Activated naive CD8-positive, alpha-beta T cell treated with anti-CD3 and anti-CD28 coated beads, Interleukin-2, amount 50 U/mL, for 16 hours (primary cell): ENCODE measurements around the gene TPRA1.

Experiments
- DNase-seq: peaks from one replicate; pipeline ENCODE4 v3.0.0-alpha.2; 2020; ENCODE audit warnings: low read depth, low spot score

The TPRA1 gene

GRCh38 chr3:127560051-127560787, 30.3 kb downstream of the TPRA1 start:
- DNase-seq: no peak

- no peak for DNase-seq
Measured at GRCh38 chr3:127556565-127556964, 34.0 kb downstream of the TPRA1 start.

DNA sequence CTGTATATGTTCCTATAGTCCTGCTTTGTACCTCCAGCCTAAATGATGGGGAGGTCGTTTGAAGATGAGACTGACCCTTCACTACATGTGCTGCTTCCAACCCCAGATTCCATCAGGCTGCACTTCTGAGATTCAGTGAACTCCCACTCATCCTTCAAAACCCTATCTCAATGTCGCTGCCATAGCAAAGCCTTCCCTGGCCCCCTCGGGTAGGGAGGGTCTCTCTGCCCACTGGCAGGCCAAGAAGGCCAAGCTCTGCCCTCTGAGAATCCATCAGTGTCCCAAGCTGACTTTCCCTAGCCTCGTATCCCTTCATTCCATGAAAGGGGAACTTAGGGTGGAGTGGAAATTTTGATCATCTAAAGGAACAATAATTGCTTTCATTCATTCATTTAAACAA, 35.4 kb downstream of the TPRA1 start:
- DNase-seq: no peak

DNA sequence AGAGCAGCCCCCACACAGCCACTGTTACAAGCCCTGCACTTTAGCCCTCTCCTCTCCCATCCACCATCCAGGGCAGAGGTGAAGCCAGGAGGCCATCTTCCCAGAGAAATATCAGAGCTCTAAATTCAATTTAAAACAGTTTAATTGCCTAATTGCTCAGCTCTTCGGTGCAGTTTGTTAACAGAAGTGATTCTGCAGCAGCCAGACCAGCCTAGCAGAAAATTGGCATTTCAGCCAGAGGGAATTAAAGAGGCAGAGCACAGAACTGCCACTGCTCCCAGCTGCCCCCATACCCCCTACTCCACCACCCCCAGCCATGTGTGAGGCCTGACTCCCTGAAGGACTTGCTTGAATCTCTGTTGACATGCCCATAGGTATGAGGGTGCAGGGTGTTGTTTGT, 38.5 kb downstream of the TPRA1 start:
- DNase-seq: no peak

- no peak for DNase-seq
Measured at GRCh38 chr3:127551178-127551577, 39.4 kb downstream of the TPRA1 start.

- no peak for DNase-seq
Measured at GRCh38 chr3:127550468-127551157, 39.9 kb downstream of the TPRA1 start.

DNA sequence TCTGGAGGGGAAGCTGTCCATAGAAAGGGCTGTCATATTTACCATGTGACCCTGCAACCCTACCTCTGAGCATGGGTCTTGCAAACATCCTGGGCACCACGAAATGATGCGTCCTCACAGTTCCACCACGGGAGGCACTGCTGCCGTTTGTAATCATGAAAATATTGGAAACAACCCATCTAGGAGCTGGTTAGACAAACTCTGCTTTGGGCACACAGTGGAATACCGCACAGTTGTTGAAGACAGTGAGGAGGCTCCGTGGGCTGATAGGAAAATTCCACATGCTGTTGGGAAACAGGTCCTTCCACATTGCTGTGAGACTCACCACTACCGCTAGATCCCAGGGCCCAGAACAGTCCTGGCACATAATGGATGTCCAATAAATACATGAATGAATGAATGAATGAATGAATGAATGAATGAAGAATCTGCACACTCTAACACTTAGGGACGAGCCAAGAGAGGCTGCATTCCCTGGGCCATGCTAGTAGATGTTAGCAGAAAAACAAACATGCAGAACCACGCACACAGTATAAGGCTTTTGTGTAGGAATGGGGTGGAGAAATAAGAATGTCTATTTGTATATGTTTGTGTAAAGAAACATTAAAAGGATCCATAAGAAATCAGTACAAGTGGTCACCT, 40.6 kb downstream of the TPRA1 start:
- DNase-seq: no peak

- peak; percentile 47 for DNase-seq
Measured at GRCh38 chr3:127547761-127548605, 42.5 kb downstream of the TPRA1 start.

DNA sequence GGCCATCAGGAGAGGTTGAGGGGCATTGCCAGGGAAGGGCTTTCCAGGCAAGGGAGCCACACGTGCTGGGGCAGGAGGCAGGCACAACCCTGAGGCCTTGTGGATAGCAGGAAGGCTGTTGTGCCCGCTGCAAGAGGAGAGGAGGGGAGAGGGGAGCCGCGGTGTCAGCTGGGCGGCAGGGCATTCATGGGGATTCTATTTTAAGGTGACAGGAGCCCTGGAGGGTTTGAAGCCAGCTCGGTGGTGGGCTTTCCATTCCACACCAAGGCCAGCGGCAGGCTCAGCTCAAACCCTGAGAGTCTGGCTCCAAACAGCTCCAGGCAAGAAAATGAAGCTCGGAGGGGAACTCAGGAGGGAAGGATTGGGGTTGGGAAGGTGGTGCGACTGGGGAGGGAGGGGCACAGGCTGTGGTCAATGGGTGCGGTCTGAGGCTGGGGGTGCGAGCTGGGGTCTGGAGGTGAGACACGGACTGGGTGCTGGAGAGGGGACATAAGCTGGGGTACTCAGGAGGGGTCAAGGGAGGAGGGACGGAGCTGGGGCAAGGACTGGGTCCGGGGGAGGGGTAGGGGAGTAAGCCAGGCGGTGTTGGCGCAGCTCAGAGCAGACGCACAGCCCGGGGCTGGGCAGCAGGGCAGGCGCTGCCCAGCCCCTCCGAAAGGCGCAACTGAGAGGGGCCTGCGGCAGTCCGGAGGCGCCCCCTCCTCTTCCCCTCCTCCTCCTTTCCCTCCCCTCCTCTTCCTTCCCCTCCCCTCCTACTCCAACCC, 43.4 kb downstream of the TPRA1 start:
- no peak for DNase-seq

- DNase-seq: no peak
Measured at GRCh38 chr3:127546554-127546953, 44.0 kb downstream of the TPRA1 start.

DNA sequence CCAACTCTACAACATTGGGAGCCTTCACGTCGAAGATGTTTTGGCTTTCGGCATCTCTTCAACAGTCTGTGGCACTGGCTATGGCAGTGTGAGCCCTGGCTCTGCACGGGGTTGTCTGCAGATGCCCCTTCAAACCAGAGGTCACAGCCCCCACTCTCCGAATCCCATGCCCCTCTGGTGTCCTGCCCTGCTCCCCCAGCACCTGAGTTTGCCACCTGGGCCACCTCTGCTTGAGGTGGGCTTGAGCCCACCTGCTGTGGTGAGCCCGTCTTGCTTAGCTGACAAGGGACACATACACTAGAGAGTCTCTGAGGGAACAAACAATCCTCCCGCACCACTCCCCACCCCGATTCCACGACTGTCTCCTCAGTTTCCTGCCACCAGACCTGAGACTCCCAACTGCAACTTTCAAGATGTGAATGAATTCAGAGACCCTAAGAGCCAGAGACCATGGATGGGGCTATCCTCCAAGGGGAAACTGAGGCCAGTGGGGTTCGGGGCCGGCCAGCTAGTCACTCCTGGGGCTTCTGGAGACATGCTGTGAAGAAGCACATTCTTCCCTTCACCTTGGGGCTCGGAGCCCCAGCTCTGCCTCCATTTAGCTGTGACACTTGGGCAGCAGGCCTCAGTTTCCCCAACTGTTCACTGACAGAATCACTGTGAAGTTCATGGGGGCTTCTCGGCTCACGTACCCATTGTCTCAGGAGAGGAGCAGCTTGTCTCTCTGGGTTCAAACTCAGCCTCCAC, 44.6 kb downstream of the TPRA1 start:
- no peak for DNase-seq

DNA sequence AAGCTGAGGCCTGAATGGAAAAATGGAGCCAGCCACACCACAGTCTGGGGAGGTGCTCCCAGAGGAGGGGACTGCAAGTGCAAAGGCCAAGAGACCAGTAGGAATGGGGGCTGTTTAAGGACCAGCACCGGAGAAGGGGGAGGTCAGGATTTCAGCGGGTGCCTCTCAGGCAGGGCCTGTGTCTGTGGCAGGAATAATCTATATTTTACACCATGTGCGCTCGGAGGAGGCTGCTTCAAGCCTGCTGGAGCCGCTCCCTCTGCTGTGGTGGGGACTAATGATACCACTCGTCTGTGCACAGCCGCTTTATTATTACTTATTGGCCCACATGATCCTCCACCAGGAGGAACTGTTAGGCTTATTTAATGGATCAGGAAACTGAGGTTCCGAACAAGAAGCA, 45.3 kb downstream of the TPRA1 start:
- no peak for DNase-seq

- no peak for DNase-seq
Measured at GRCh38 chr3:127544803-127545201, 45.7 kb downstream of the TPRA1 start.

- peak; percentile 42 for DNase-seq
Measured at GRCh38 chr3:127544192-127544802, 46.2 kb downstream of the TPRA1 start.

DNA sequence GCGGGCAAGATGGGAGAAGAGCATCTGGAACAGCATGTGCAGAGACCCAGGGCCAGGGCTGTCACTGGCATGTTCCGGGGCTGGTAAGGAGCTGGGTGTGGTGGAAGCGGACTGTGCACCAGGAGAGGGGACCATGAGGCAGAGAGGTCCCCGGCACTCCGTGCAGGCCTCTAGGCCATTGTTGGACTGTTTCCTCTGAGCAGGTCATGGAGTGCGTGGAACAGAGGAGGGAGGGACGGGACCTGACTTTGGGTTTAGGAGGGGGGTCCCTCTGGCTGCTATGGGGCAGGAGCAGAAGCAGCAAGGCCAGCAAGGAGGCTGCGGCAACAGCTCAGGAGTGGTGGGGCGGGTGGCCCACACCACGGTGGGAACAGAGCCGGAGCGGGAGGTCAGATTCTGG, 47.1 kb downstream of the TPRA1 start:
- no peak for DNase-seq

GRCh38 chr3:127542441-127542952, 48.0 kb downstream of the TPRA1 start:
- no peak for DNase-seq

- no peak for DNase-seq
Measured at GRCh38 chr3:127541320-127541719, 49.2 kb downstream of the TPRA1 start.

DNA sequence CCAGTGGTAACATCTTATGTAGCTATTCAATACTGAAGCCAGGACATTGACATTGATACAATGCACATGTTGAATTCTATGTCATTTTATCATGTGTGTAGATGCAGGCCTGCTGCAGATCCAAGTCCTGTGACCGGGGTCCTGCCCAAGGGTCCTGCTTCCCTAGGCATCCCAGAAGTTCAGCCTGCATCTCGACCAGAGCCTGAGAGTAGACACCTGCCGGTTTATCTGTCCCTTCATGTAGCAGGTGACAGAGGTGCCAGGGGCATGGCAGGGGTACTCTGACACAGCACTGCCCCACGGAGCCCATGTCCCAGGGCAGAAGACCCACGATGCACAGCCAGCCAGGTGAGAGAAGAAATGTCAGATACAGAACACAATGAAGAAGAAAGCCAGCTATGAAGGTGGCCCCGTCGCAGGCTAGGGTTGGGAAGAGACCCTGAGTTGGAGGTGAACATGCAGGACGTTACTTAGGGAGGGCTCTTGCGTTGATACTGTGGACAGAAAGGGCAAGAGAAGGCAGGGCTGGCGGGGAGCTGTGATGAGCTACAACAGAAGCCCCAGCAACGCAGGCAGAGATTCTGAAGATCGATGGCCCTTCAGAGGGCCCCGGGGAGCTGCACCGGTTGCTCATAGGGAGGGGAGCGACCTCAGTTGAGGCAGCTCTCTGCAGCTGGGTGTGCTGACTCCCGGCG, 51.0 kb downstream of the TPRA1 start:
- DNase-seq: no peak

DNA sequence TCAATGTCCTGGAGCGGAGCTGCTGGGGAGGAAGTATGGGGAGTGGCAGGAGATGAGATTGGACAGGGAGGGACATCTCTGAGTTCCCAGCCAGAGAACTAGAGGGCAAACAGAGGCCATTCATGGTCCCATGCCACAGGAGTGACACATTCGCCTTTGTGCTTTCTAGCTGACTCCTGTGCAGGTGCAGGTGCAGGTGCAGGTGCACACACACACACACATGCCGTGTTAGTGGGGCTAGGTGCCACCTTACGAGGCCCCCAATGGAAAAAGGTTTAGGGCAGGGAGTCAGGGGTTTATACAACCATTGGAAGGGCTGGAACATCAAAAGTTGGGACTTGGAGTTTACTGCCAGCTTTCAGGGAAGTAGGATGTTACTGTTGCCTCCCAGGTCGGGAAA, 52.0 kb downstream of the TPRA1 start:
- no peak for DNase-seq
